Renal pelvis (tissue), 12 donors: ENCODE results near the gene ECSCR. TPM values are rescaled to one million over a fixed set of nuclear protein-coding genes. Genes with fewer than 3 reads are reported as not detected.
A peak's percentile ranks its signal among the peaks of the same experiment; 100 is the strongest.
"Not testable (repeated sequence)": the region's sequence is repeated elsewhere in the genome, so short reads cannot be mapped to it uniquely, and the experiment has no call there.

Experiments
- DNase-seq: peaks from one replicate; pipeline ENCODE4 v3.0.0-alpha.2; 2013
- long read RNA-seq, 16 experiments: transcript quantifications; one replicate each; lab custom pipeline, GENCODE V29; 2026
- polyA plus RNA-seq, 3 donors: library from polyadenylated mRNA; unstranded; fragments of 120-200 nt; gene quantifications; one replicate each; pipeline ENCODE4 v1.2.1, GENCODE V29; 2013; ENCODE audit not compliant: insufficient read length in 3 of 3

Gene ECSCR, protein sequence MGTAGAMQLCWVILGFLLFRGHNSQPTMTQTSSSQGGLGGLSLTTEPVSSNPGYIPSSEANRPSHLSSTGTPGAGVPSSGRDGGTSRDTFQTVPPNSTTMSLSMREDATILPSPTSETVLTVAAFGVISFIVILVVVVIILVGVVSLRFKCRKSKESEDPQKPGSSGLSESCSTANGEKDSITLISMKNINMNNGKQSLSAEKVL
- polyA plus RNA-seq: 10 to 100 TPM; 21.7 to 30.4 (median 24.4) TPM
- long read RNA-seq, donor 1, transcript ECSCR-201 (10 exons, 1,035 nt): major isoform, 7 of 7 reads
- long read RNA-seq, donor 1, partial matches to known transcripts: 0 of 7 reads
- long read RNA-seq, donor 1, other reads (novel, unspliced or antisense): 0 of 7 reads
- long read RNA-seq, donor 2, transcript ECSCR-201 (10 exons, 1,035 nt): major isoform, 7 of 7 reads
- long read RNA-seq, donor 2, partial matches to known transcripts: 0 of 7 reads
- long read RNA-seq, donor 2, other reads (novel, unspliced or antisense): 0 of 7 reads
- long read RNA-seq, donor 3, partial matches to known transcripts: 0 of 4 reads
- long read RNA-seq, donor 3, other reads (novel, unspliced or antisense): 0 of 4 reads
- long read RNA-seq, donor 4, transcript ECSCR-201 (10 exons, 1,035 nt): major isoform, 14 of 14 reads
- long read RNA-seq, donor 4, partial matches to known transcripts: 0 of 14 reads
- long read RNA-seq, donor 4, other reads (novel, unspliced or antisense): 0 of 14 reads
- long read RNA-seq, donor 5, transcript ECSCR-201 (10 exons, 1,035 nt): major isoform, 5 of 5 reads
- long read RNA-seq, donor 5, partial matches to known transcripts: 0 of 5 reads
- long read RNA-seq, donor 5, other reads (novel, unspliced or antisense): 0 of 5 reads
- long read RNA-seq, donor 6, partial matches to known transcripts: 0 of 3 reads
- long read RNA-seq, donor 6, other reads (novel, unspliced or antisense): 0 of 3 reads
- long read RNA-seq, donor 7, transcript ECSCR-201 (10 exons, 1,035 nt): major isoform, 10 of 15 reads
- long read RNA-seq, donor 7, partial matches to known transcripts: 5 of 15 reads
- long read RNA-seq, donor 7, other reads (novel, unspliced or antisense): 0 of 15 reads
- long read RNA-seq, donor 8, transcript ECSCR-201 (10 exons, 1,035 nt): major isoform, 5 of 5 reads
- long read RNA-seq, donor 8, partial matches to known transcripts: 0 of 5 reads
- long read RNA-seq, donor 8, other reads (novel, unspliced or antisense): 0 of 5 reads
- long read RNA-seq, donor 9, transcript ECSCR-201 (10 exons, 1,035 nt): major isoform, 8 of 8 reads
- long read RNA-seq, donor 9, partial matches to known transcripts: 0 of 8 reads
- long read RNA-seq, donor 9, other reads (novel, unspliced or antisense): 0 of 8 reads
- long read RNA-seq, donor 10, partial matches to known transcripts: 0 of 2 reads
- long read RNA-seq, donor 10, other reads (novel, unspliced or antisense): 0 of 2 reads
- long read RNA-seq, donor 11, transcript ECSCR-201 (10 exons, 1,035 nt): major isoform, 5 of 5 reads
- long read RNA-seq, donor 11, partial matches to known transcripts: 0 of 5 reads
- long read RNA-seq, donor 11, other reads (novel, unspliced or antisense): 0 of 5 reads
- long read RNA-seq, donor 12, transcript ECSCR-201 (10 exons, 1,035 nt): major isoform, 6 of 6 reads
- long read RNA-seq, donor 12, partial matches to known transcripts: 0 of 6 reads
- long read RNA-seq, donor 12, other reads (novel, unspliced or antisense): 0 of 6 reads
- long read RNA-seq, donor 13, partial matches to known transcripts: 0 of 2 reads
- long read RNA-seq, donor 13, other reads (novel, unspliced or antisense): 0 of 2 reads
- long read RNA-seq, donor 14, transcript ECSCR-201 (10 exons, 1,035 nt): major isoform, 10 of 10 reads
- long read RNA-seq, donor 14, partial matches to known transcripts: 0 of 10 reads
- long read RNA-seq, donor 14, other reads (novel, unspliced or antisense): 0 of 10 reads
- long read RNA-seq, donor 15, transcript ECSCR-201 (10 exons, 1,035 nt): major isoform, 6 of 6 reads
- long read RNA-seq, donor 15, partial matches to known transcripts: 0 of 6 reads
- long read RNA-seq, donor 15, other reads (novel, unspliced or antisense): 0 of 6 reads
- long read RNA-seq, donor 16, transcript ECSCR-201 (10 exons, 1,035 nt): major isoform, 8 of 8 reads
- long read RNA-seq, donor 16, partial matches to known transcripts: 0 of 8 reads
- long read RNA-seq, donor 16, other reads (novel, unspliced or antisense): 0 of 8 reads

DNA sequence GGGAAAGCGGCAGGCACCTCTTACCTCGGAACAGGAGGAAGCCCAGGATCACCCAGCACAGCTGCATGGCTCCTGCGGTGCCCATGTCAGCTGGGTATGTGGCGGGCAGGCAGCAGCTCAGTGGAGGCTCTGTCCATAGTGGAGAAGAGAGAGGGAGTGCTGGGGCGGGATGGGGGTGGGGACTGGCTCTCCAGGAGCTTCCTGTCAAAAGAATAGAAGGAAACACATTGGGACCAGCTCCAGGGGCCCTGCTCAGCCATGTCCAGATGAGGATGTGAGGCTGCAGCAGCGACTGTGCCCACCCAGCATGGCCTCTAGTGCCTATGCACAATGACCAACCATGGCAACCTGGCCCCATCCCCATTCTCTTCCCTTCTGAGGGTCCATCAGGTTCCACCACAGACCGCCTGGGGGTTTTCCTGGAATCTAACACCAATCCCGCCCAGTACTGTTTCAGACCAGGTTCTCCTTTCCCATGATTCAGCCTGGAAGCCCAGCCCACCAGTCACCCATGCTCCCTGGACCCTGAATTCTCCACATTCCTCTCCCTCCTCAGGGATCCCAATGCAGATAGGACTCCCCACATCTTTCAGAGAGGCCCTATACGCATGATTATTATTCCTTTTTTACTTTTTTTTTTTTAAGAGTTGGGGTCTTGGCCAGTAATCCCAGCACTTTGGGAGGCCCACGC, at the start of gene ECSCR:
TSS of gene ECSCR (minus strand) at position 158 of the 691 bp plus-strand sequence. CDS start at position 85, 73 bp downstream.
- DNase-seq: no peak

DNA sequence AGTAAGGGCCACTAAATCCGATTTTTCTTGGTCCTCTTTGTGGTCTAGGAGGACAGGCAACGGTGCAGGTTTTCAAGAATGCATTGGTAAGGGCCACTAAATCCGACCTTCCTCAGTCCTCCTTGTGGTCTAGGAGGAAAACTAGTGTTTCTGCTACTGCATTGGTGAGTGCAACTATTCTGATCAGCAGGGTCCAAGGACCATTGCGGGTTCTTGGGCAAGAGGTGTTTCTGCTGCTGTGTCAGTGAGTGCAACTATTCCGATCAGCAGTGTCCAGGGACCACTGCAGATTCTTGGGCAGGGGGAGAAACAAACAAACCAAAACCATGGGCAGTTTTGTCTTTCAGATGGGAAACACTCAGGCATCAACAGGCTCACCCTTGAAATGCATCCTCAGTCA, 42.2 kb upstream of the ECSCR start:
- not testable (repeated sequence) for DNase-seq

DNA sequence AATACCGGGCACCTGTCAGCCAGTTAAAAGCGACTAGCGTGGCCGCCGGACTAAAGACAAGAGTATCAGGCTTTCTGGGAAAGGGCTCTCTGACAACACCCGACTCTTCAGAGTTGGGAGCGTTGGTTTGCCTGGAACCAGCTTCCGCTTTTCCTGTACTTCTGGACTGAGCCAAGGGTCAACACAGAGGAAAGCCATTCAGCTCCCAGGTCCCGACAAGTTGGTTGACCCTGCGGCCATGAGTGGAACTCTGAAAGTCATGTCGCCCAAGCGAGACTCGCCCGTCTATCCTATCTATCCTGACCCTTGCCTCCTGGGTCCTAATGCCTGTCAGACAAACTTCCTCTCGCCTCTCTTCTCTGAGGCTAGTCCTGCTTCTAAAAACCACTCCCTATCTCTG, 41.3 kb upstream of the ECSCR start:
- not testable (repeated sequence) for DNase-seq

DNA sequence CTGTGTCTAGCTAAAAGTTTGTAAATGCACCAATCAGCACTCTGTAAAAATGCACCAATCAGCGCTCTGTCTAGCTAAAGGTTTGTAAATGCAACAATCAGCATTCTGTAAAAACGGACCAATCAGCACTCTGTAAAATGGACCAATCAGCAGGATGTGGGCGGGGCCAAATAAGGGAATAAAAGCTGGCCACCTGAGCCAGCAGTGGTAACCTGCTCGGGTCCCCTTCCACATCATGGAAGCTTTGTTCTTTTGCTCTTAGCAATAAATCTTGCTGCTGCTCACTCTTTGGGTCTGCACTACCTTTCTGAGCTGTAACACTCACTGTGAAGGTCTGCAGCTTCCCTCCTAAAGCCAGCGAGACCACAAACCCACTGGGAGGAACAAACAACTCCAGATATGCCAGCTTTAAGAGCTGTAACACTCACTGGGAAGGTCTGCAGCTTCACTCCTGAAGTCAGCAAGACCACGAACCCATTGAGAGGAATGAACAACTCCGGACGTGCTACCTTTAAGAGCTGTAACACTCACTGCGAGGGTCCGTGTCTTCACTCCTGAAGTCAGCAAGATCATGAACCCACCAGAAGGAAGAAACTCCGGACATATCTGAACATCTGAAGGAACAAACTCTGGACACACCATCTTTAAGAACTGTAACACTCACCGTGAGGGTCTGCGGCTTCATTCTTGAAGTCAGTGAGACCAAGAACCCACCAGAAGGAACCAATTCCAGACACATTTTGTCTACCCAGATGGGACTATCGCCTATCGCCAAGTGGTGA, 40.7 kb upstream of the ECSCR start:
- DNase-seq: not testable (repeated sequence)

DNA sequence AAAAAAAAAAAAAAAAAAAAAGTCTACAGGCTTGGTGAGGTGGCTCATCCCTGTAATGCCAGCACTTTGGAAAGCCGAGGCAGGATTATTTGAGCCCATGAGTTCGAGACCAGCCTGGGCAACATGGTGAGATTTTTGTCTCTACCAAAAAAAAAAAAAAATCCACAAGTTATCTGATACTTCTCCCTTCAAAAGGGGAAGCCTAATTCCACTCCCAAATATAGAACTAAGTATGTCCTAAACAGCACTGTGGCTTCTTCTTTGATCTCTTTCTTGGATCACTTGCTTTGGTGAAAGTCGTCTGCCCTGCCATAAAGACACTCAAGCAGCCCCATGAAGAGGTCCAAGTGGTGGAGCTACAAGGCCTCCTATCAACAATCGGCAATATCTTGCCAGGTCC, 38.8 kb upstream of the ECSCR start:
- no peak for DNase-seq

DNA sequence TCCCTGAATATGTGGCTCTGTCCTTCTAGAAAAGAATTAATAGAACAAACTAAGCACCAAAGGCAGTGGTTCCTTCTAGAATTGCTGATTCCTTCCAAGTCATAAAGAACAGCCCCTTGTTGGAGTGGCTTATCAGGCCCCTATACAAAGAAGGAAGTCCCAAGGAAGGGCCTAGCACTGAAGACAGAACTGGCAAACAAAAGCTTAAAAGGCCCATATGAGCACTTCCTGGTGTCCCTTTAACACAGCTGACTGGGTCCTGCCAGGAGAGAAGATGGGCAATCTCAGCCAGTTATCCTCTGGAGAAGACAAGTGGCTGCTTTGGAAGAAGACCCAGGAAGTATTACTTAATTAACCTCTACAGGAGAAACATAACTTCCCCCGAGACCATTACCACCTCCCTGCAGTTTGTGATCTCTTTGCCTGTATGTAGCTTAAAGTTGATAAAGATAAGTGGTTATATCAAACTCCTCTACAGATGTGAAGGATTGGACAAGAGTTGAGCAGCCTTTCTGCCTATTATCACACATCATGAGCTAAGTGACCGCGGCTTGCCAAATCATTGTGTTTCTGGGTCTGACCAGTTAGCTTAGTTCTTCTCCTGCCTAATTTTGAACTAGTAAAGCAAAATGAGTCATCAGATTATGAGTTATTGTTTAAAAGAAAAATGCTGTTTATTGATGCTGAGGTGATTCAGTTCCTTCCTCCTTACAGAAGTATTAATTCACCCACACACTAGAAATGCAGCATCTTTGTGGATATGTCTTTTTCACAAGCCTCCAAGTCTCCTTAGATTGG, 33.3 kb upstream of the ECSCR start:
- no peak for DNase-seq

DNA sequence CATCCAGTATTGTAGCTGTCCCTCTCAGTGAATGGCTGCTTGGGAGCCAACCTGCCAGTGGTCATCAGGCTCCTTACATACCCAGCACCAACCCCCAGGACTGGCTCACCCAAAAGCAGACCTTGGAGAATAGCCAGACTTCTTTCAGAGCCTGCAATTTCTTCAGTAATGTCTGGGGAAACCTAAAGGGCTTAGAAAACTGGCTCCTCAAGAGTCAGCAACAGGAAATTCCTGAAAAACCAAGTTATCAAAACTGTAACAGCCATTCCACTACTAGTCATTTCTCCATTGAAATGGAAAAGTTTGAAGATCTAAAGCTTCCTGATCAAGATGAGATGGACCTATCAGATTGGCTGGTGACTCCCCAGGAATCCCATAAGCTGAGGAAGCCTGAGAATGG, 32.3 kb upstream of the ECSCR start:
- no peak for DNase-seq

DNA sequence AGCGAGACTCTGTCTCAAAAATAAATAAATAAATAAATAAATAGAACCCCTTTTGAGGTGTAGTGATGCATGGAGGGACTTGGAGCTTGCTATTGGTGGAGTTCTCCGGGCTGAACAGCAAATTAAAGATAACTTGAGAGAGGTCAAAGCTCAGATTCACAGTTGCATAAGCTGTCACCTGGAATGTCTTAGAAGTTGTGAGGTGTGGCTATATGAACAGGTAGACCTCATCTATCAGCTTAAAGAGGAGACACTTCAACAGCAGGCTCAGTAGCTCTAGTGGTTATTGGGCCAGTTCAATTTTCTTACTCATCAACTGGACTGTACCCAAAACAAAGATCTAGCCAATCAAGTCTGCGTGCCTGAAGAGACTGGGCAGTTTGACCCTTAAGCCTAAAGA, 31.7 kb upstream of the ECSCR start:
- no peak for DNase-seq

DNA sequence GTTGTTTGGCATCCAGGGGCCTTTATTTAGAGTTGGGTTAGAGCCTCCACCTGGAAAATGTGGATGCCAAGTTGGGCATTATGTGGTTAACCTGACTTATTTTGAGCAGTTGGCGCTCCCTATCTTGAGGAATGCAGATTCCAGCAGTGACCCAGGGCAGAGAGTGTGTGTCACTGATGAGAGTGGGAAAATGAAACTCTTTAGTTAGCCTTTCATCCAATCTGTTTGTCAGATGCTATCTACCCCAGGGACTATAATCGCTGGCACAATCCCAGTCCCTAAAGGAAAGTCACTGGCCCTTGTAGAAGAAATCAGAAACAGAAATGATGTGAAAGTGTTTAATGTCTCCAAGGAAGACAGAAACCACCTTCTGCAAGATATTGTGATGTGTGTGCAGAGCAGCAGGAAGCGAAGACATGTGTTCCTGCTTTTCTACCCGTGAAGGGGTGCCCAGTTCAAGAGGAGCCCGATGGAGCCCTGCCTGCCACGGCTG, 30.2 kb upstream of the ECSCR start:
- DNase-seq: no peak

DNA sequence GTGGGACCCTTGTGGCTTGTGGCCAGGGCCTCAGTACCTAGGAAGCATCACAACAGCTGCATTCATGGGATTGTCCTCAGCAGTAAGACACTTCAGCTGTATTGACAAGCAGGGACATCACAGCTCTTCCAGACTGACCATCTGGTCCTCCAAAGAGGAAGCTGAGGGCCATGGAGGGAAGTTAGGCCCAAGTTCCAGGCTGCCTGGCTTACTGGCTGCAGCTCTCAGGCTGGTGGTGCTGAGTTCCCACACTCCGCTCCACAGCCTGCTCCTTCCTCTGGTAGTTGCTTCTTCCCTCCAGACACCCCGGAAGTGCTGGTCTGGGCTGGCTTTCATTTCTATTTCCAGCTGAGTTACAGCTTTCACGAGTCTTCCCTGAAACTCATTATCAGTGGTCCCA, 25.7 kb upstream of the ECSCR start:
- no peak for DNase-seq

DNA sequence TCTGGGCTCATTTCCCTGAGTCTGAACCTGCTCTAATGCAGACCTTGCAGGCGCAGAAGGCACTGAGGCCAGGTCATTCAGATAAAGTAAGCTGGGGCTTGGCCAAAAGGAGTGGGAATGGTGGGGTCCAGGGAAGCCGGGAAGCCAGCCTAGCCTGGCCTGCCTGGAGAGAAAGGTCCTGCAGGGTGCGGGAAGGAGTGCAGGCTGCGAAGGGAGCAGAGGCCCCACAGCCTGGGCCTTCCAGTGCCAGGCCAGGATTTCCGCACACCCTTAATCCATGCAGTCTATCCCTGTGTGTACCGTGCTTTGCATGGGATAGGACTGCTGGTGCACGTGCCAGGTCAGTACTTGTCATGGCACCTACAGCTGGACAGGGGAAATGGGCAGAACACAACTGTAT, 23.7 kb upstream of the ECSCR start:
- no peak for DNase-seq

DNA sequence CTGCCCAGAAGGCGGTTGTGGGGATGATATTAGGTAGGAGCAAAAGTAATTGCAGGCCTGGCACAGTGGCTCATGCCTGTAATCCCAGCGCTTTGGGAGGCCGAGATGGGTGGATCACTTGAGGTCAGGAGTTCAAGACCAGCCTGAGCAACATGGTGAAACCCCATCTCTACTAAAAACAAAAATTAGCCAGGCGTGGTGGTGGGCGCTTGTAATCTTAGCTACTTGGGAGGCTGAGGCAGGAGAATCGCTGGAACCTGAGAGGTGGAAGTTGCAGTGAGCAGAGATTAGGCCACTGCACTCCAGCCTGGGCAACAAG, 20.3 kb upstream of the ECSCR start:
- not testable (repeated sequence) for DNase-seq

DNA sequence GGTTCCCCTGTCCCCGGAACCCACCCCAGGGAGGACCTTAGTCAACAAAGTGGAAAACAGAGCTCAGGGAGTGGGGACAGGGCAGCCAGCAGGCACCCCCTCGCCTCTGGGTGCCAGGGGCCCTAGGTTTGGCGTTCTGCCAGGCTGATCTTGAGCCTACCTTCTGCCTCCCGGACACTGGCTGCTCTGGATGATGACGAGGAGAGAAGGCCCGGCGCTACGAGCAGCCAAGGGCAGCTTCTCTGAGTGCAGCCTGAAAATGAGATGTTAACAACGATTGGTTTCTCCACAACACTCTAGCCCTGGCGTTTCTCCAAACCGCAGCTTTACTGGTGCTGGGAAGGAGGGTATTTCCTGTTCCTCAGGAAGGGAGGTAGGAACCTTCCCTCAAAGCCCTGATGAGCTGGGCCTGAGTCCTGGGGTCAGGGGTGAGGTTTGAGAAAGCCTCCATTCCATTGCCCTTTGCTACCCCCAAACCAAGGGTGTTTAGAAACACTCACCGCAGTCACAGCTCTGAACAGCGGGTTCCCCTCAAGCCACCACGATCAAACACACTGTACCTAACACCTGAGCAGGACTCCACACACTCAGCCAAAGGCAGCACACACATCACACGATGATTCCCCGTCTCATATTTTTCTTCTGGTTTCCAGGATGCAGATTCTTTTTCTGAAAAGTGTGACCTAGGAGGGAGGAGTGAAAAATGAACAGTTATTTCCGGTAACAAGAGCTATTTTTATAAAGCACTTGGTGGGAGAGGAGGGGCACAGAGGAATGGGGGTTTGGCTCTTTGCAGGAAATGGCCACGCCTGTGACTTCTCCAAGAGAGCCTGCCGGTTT, 19.7 kb upstream of the ECSCR start, which contains the start of gene STING1:
TSS of gene STING1 (minus strand) at position 709 of the 840 bp plus-strand sequence. CDS start 1,054 bp downstream, outside the sequence.
- DNase-seq: peak; percentile 83

DNA sequence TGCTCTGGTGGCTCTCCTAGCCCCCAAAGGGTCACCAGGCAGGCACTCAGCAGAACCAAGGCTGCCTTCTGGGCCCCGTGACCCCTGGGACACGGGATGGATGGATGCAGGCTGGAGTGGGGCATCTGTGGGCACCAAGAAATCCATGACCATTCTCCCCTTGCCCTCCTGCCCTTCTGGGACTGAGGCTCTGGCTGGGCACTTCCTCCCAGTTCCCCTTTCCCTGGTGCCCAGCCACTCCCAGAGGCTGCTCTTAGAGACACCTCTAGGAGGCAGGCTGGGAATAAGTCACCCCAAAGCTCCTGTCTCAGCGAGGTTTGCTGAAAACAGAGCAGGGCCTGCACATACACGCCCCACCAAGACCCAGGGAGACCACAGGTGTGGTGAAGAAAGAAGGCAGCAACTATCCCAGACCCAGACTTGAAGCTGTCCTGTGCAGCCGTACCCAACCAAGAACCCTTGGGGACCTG, 19.1 kb upstream of the ECSCR start:
- DNase-seq: no peak

DNA sequence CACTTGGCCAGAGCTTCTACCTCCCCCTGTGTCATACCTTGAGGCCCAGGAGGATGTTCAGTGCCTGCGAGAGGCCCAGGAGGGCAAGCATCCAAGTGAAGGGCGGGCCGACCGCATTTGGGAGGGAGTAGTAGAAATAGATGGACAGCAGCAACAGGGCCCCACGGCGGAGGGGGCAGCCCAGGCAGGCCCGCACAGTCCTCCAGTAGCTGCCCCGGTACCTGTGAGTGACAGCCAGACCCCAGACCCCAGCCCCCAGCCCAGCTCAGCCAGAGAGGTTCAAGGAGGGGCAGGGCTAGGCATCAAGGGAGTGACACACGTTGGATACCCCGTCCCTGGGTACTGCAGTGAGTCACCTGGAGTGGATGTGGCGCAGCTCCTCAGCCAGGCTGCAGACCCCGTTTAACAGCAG, 18.6 kb upstream of the ECSCR start:
- DNase-seq: no peak

DNA sequence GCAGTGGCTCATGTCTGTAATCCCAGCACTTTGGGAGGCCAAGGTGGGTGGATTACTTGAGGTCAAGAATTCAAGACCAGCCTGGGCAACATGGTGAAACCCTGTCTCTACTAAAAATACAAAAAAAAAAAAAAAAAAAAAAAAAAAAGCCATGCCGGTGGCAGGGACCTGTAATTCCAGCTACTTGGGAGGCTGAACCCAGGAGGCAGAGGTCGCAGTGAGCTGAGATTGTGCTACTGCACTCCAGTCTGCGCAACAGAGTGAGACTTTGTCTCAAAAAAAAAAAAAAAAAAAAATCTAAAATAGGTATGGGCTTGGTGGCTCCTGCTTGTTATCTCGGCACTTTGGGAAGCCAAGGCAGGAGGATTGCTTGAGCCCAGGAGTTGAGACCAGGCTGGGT, 17.2 kb upstream of the ECSCR start:
- DNase-seq: not testable (repeated sequence)
